ENCODE results near the gene SIKE1.
A peak's percentile ranks its signal among the peaks of the same experiment; 100 is the strongest.
"Not testable (repeated sequence)": the region's sequence is repeated elsewhere in the genome, so short reads cannot be mapped to it uniquely, and the experiment has no call there.

SIKE1 gene

GRCh38 chr1:114770989-114771388 lies 9.5 kb downstream of the SIKE1 start:
- H3K4me1 Mint-ChIP-seq (ENCODE audit: low read depth), result no peaks in the 10 kb centered on the region
- H3K4me3 Mint-ChIP-seq, result no peak overlapping the region

GRCh38 chr1:114764689-114765088 lies 15.8 kb downstream of the SIKE1 start:
- Mint-ChIP-seq H3K4me1 (ENCODE audit: low read depth) (peaks cover 1% of the 10 kb centered on the region), H3K36me3 (ENCODE audit: low read depth) (peaks cover 16% of the 10 kb centered on the region), H3K9me3 (peaks cover 6% of the 10 kb centered on the region), H3K27ac (no peak overlapping the region), H3K4me3 (no peak overlapping the region), H3K27me3 (no peaks in the 10 kb centered on the region)
- no peak for DNase-seq

More at GRCh38 chr1:114770989-114771388, 9.5 kb downstream of the SIKE1 start:
- Mint-ChIP-seq H3K36me3 (ENCODE audit: low read depth) (peaks cover 71% of the 10 kb centered on the region), H3K9me3 (no peaks in the 10 kb centered on the region), H3K27me3 (no peaks in the 10 kb centered on the region), H3K27ac (no peak overlapping the region)
- no peak for DNase-seq

GRCh38 chr1:114758256-114758832 lies 22.1 kb downstream of the SIKE1 start:
- Mint-ChIP-seq H3K36me3 (ENCODE audit: low read depth) (peaks cover 44% of the 10 kb centered on the region), H3K4me1 (ENCODE audit: low read depth) (peaks cover 47% of the 10 kb centered on the region), H3K27me3 (no peaks in the 10 kb centered on the region), H3K9me3 (peaks cover 4% of the 10 kb centered on the region), H3K4me3 (peak overlapping the region; percentile 99), H3K27ac (peak overlapping the region; percentile 100)
- DNase-seq, result no peak

GRCh38 chr1:114757455-114758255 lies 22.8 kb downstream of the SIKE1 start, which contains the start of gene CSDE1:
Gene CSDE1, minus strand, starts transcription at chr1:114757984. Its CDS starts 18,094 bp downstream, at chr1:114739890.
- Mint-ChIP-seq H3K9me3 (no peaks in the 10 kb centered on the region), H3K27me3 (no peaks in the 10 kb centered on the region), H3K27ac (peak within 1 kb of the TSS; percentile 100), H3K4me3 (peak within 1 kb of the TSS; percentile 99), H3K36me3 (ENCODE audit: low read depth) (peaks cover 49% of the 10 kb centered on the region), H3K4me1 (ENCODE audit: low read depth) (peaks cover 53% of the 10 kb centered on the region)
- DNase-seq, result peak; percentile 97

- Mint-ChIP-seq H3K27me3 (no peaks in the 10 kb centered on the region), H3K9me3 (no peaks in the 10 kb centered on the region), H3K4me3 (peak overlapping the region; percentile 99), H3K27ac (peak overlapping the region; percentile 100), H3K36me3 (ENCODE audit: low read depth) (peaks cover 55% of the 10 kb centered on the region), H3K4me1 (ENCODE audit: low read depth) (peaks cover 60% of the 10 kb centered on the region)
- DNase-seq, result no peak
Observed at GRCh38 chr1:114756949-114757454, 23.5 kb downstream of the SIKE1 start.

- DNase-seq, result no peak
- H3K4me1 Mint-ChIP-seq (ENCODE audit: low read depth), result peaks cover 67% of the 10 kb centered on the region
Observed at GRCh38 chr1:114756009-114756892, 24.2 kb downstream of the SIKE1 start.

GRCh38 chr1:114755006-114755931 lies 25.2 kb downstream of the SIKE1 start:
- Mint-ChIP-seq H3K36me3 (ENCODE audit: low read depth) (peaks cover 70% of the 10 kb centered on the region), H3K4me3 (peak overlapping the region; percentile 99), H3K27me3 (no peaks in the 10 kb centered on the region), H3K4me1 (ENCODE audit: low read depth) (peaks cover 77% of the 10 kb centered on the region), H3K27ac (peak overlapping the region; percentile 100), H3K9me3 (no peaks in the 10 kb centered on the region)
- no peak for DNase-seq

More at GRCh38 chr1:114756009-114756892, 24.2 kb downstream of the SIKE1 start:
- H3K27me3 Mint-ChIP-seq, result no peaks in the 10 kb centered on the region
- H3K4me3 Mint-ChIP-seq, result peak overlapping the region; percentile 99
- no peaks in the 10 kb centered on the region for H3K9me3 Mint-ChIP-seq
- peaks cover 60% of the 10 kb centered on the region for H3K36me3 Mint-ChIP-seq (ENCODE audit: low read depth)
- peak overlapping the region; percentile 100 for H3K27ac Mint-ChIP-seq

- H3K36me3 Mint-ChIP-seq (ENCODE audit: low read depth), result peaks cover 86% of the 10 kb centered on the region
Observed at GRCh38 chr1:114753702-114754101, 26.8 kb downstream of the SIKE1 start.

GRCh38 chr1:114753143-114753542 lies 27.3 kb downstream of the SIKE1 start:
- no peak for DNase-seq
- Mint-ChIP-seq H3K4me3 (peak overlapping the region; percentile 8), H3K36me3 (ENCODE audit: low read depth) (peaks cover 91% of the 10 kb centered on the region), H3K27ac (peak overlapping the region; percentile 42), H3K9me3 (no peaks in the 10 kb centered on the region), H3K27me3 (no peaks in the 10 kb centered on the region), H3K4me1 (ENCODE audit: low read depth) (peaks cover 85% of the 10 kb centered on the region)

More at GRCh38 chr1:114753702-114754101, 26.8 kb downstream of the SIKE1 start:
- not testable (repeated sequence) for H3K9me3 Mint-ChIP-seq, H3K27me3 Mint-ChIP-seq, DNase-seq
- Mint-ChIP-seq H3K27ac (peak overlapping the region; percentile 100), H3K4me3 (peak overlapping the region; percentile 99), H3K4me1 (ENCODE audit: low read depth) (peaks cover 85% of the 10 kb centered on the region)

- no peaks in the 10 kb centered on the region for H3K27me3 Mint-ChIP-seq
- no peak for DNase-seq
- H3K27ac Mint-ChIP-seq, result peak overlapping the region; percentile 53
- peak overlapping the region; percentile 7 for H3K4me3 Mint-ChIP-seq
- H3K36me3 Mint-ChIP-seq (ENCODE audit: low read depth), result peaks cover 95% of the 10 kb centered on the region
- H3K4me1 Mint-ChIP-seq (ENCODE audit: low read depth), result peaks cover 90% of the 10 kb centered on the region
- no peaks in the 10 kb centered on the region for H3K9me3 Mint-ChIP-seq
Observed at GRCh38 chr1:114750780-114751179, 29.7 kb downstream of the SIKE1 start.

GRCh38 chr1:114749835-114750234 lies 30.6 kb downstream of the SIKE1 start:
- Mint-ChIP-seq H3K36me3 (ENCODE audit: low read depth) (peaks cover 95% of the 10 kb centered on the region), H3K4me1 (ENCODE audit: low read depth) (peaks cover 90% of the 10 kb centered on the region), H3K9me3 (no peaks in the 10 kb centered on the region), H3K4me3 (no peak overlapping the region), H3K27me3 (no peaks in the 10 kb centered on the region), H3K27ac (no peak overlapping the region)
- no peak for DNase-seq

- no peaks in the 10 kb centered on the region for H3K9me3 Mint-ChIP-seq
- H3K4me3 Mint-ChIP-seq, result no peak overlapping the region
- DNase-seq, result no peak
- H3K27me3 Mint-ChIP-seq, result no peaks in the 10 kb centered on the region
- peaks cover 83% of the 10 kb centered on the region for H3K4me1 Mint-ChIP-seq (ENCODE audit: low read depth)
- peaks cover 99% of the 10 kb centered on the region for H3K36me3 Mint-ChIP-seq (ENCODE audit: low read depth)
- H3K27ac Mint-ChIP-seq, result peak overlapping the region; percentile 60
Observed at GRCh38 chr1:114746450-114747121, 33.9 kb downstream of the SIKE1 start.

GRCh38 chr1:114745291-114745690 lies 35.2 kb downstream of the SIKE1 start:
- no peaks in the 10 kb centered on the region for H3K9me3 Mint-ChIP-seq
- DNase-seq, result no peak
- no peaks in the 10 kb centered on the region for H3K27me3 Mint-ChIP-seq
- peak overlapping the region; percentile 60 for H3K27ac Mint-ChIP-seq
- H3K4me3 Mint-ChIP-seq, result peak overlapping the region; percentile 11
- peaks cover 99% of the 10 kb centered on the region for H3K36me3 Mint-ChIP-seq (ENCODE audit: low read depth)
- H3K4me1 Mint-ChIP-seq (ENCODE audit: low read depth), result peaks cover 80% of the 10 kb centered on the region
